ENCODE data around the gene LGALS9.

DNA sequence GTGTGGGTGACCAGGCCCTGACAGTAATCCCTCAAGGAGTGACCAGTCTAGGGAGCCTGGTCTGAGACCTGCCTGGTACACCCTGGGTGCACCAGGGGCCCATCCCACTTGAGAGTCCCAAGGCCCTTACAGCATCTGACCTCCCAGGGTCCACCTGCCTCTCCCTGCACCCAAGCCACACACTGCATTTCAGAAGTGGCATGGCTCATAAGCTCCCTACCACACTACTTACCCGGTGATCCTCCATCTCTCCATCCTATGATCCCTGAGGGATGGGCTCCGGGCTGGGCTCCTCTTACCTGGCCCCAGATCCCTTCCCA is 40.6 kb downstream of the LGALS9 start:
- TF ChIP-seq CTCF (optimal IDR thresholded peaks at IDR 0.05 in 1 of 3, IDR thresholded peaks at IDR 0.05 in 1 of 3, conservative IDR thresholded peaks at IDR 0.05 in 1 of 3; ENCODE audit: extremely low read depth in 1 of 3, insufficient read depth in 2 of 3, low read length in 3 of 3) (no peak), EZH2 (IDR thresholded peaks at IDR 0.05; ENCODE audit: low read length) (no peak)

Data from keratinocyte (primary cell).